Suprapubic skin (tissue), 4 donors: ENCODE data around the gene AGAP1. TPM values are rescaled to one million over a fixed set of nuclear protein-coding genes. Genes with fewer than 3 reads are reported as not detected.

Experiments
- DNase-seq, 2 donors: peaks; one replicate each; pipeline ENCODE4 v3.0.0-alpha.2; 2019; ENCODE audit warnings: low spot score in 2 of 2
- H3K27ac ChIP-seq: fragments of 200-600 bp; sonication (generic); one replicate; pipeline ENCODE4 v1.5.1; 2019
- H3K27me3 ChIP-seq: fragments of 200-600 bp; sonication (generic); one replicate; pipeline ENCODE4 v1.5.1; 2019
- H3K36me3 ChIP-seq: fragments of 200-600 bp; sonication (generic); one replicate; pipeline ENCODE4 v1.5.1; 2019
- H3K4me1 ChIP-seq: fragments of 200-600 bp; sonication (generic); one replicate; pipeline ENCODE4 v1.5.1; 2019
- H3K4me3 ChIP-seq: fragments of 200-600 bp; sonication (generic); one replicate; pipeline ENCODE4 v1.5.1; 2019; ENCODE audit warnings: mild to moderate bottlenecking
- H3K9me3 ChIP-seq: fragments of 200-600 bp; sonication (generic); one replicate; pipeline ENCODE4 v1.5.1; 2019
- CTCF ChIP-seq, 2 donors: fragments of 200-600 bp in 1 of 2; fragments of 450-650 bp in 1 of 2; sonication (generic) in 1 of 2; IDR thresholded peaks; one replicate each; pipeline ENCODE4 v1.5.1; 2016 to 2019; ENCODE audit warnings: antibody characterized with exemption in 2 of 2, mild to moderate bottlenecking in 1 of 2, moderate library complexity in 1 of 2
- EP300 ChIP-seq: sonication (generic); formaldehyde crosslinking; IDR thresholded peaks from one replicate; pipeline ENCODE4 v1.6.1; 2017; ENCODE audit warnings: antibody characterized with exemption
- POLR2A ChIP-seq, 2 donors: fragments of 450-650 bp; IDR thresholded peaks; one replicate each; pipeline ENCODE4 v1.6.1; 2017; ENCODE audit warnings: antibody characterized with exemption in 2 of 2, mild to moderate bottlenecking in 2 of 2, moderate library complexity in 2 of 2
- POLR2AphosphoS5 ChIP-seq, 3 donors: sonication (generic); formaldehyde crosslinking; IDR thresholded peaks; one replicate each; pipeline ENCODE4 v1.6.1; 2017; ENCODE audit warnings: antibody characterized with exemption in 3 of 3
- WGBS: methylation state at CpG from one replicate; pipeline ENCODE4 v1.1.5; 2018; 5-methylcytosine and 5-hydroxymethylcytosine counted together
- total RNA-seq, 4 donors: library from RNA; depleted of rRNA; stranded (reverse); fragments of >200 nt; gene quantifications; one replicate each; pipeline ENCODE4 v1.1.0, GENCODE V29; 2016

Gene AGAP1
- total RNA-seq, 4 donors from 2014 or later, result 14.1 to 30.7 (median 19.4) TPM

GRCh38 chr2:235610696-235611257, 116.9 kb downstream of the AGAP1 start:
- 85% methylated on average over 12 of the region's 12 CpGs for WGBS

GRCh38 chr2:235611349-235611748, 117.5 kb downstream of the AGAP1 start:
- H3K27ac ChIP-seq, result no peak overlapping the region
- no peak for DNase-seq
- no peaks in the 10 kb centered on the region for H3K36me3 ChIP-seq
- no peaks in the 10 kb centered on the region for H3K9me3 ChIP-seq
- H3K4me1 ChIP-seq, result peaks cover 40% of the 10 kb centered on the region
- 29% methylated on average over 1 of the region's 1 CpG for WGBS
- no peak overlapping the region for H3K4me3 ChIP-seq
- H3K27me3 ChIP-seq, result no peaks in the 10 kb centered on the region
- TF ChIP-seq CTCF (IDR thresholded peaks at IDR 0.05), result no peak
- TF ChIP-seq EP300, result no peak
- TF ChIP-seq POLR2A (IDR thresholded peaks at IDR 0.05), result no peak
- no peak for TF ChIP-seq POLR2AphosphoS5 (IDR thresholded peaks at IDR 0.05)

More at GRCh38 chr2:235610696-235611257, 116.9 kb downstream of the AGAP1 start:
- Histone ChIP-seq H3K27me3 (no peaks in the 10 kb centered on the region), H3K4me3 (no peak overlapping the region), H3K4me1 (peaks cover 40% of the 10 kb centered on the region), H3K36me3 (no peaks in the 10 kb centered on the region), H3K27ac (no peak overlapping the region), H3K9me3 (no peaks in the 10 kb centered on the region)
- no peak for DNase-seq
- no peak for TF ChIP-seq EP300
- TF ChIP-seq CTCF (IDR thresholded peaks at IDR 0.05), result no peak
- no peak for TF ChIP-seq POLR2A (IDR thresholded peaks at IDR 0.05)
- TF ChIP-seq POLR2AphosphoS5 (IDR thresholded peaks at IDR 0.05), result no peak

GRCh38 chr2:235611756-235612155, 117.9 kb downstream of the AGAP1 start:
- no peak for DNase-seq
- 75% methylated on average over 7 of the region's 7 CpGs for WGBS
- Histone ChIP-seq H3K27me3 (no peaks in the 10 kb centered on the region), H3K4me1 (peaks cover 41% of the 10 kb centered on the region), H3K4me3 (no peak overlapping the region), H3K27ac (no peak overlapping the region), H3K36me3 (no peaks in the 10 kb centered on the region), H3K9me3 (no peaks in the 10 kb centered on the region)
- TF ChIP-seq EP300 (no peak), CTCF (IDR thresholded peaks at IDR 0.05) (no peak), POLR2A (IDR thresholded peaks at IDR 0.05) (no peak), POLR2AphosphoS5 (IDR thresholded peaks at IDR 0.05) (no peak)

- Histone ChIP-seq H3K4me1 (peaks cover 43% of the 10 kb centered on the region), H3K4me3 (no peak overlapping the region), H3K36me3 (no peaks in the 10 kb centered on the region), H3K27ac (no peak overlapping the region), H3K27me3 (no peaks in the 10 kb centered on the region), H3K9me3 (no peaks in the 10 kb centered on the region)
- 92% methylated on average over 15 of the region's 15 CpGs for WGBS
- TF ChIP-seq POLR2AphosphoS5 (IDR thresholded peaks at IDR 0.05) (no peak), CTCF (IDR thresholded peaks at IDR 0.05) (no peak), POLR2A (IDR thresholded peaks at IDR 0.05) (no peak), EP300 (no peak)
- DNase-seq, result no peak
These were observed 118.5 kb downstream of the AGAP1 start for GRCh38 chr2:235612181-235612950.

- Histone ChIP-seq H3K4me1 (peaks cover 46% of the 10 kb centered on the region), H3K27ac (no peak overlapping the region), H3K4me3 (no peak overlapping the region), H3K27me3 (no peaks in the 10 kb centered on the region), H3K9me3 (no peaks in the 10 kb centered on the region), H3K36me3 (no peaks in the 10 kb centered on the region)
- WGBS, result 84% methylated on average over 6 of the region's 6 CpGs
- DNase-seq, result no peak
- TF ChIP-seq CTCF (IDR thresholded peaks at IDR 0.05), result no peak
- no peak for TF ChIP-seq POLR2AphosphoS5 (IDR thresholded peaks at IDR 0.05)
- TF ChIP-seq POLR2A (IDR thresholded peaks at IDR 0.05), result no peak
- TF ChIP-seq EP300, result no peak
These were observed 119.8 kb downstream of the AGAP1 start for GRCh38 chr2:235613649-235614048.
